Fibroblast of lung (primary cell): ENCODE data around the gene HPSE2.

ENCODE experiments used
- CTCF ChIP-seq, 2 donors: IDR thresholded peaks in 1 of 2; conservative IDR thresholded peaks in 1 of 2; 1 replicate in 1 of 2; 2 replicates in 1 of 2; pipeline ENCODE4 v1.5.1; 2011 to 2012; ENCODE audit warnings: low read length in 2 of 2, control low read depth in 1 of 2, inconsistent platforms in 1 of 2, low read depth in 1 of 2, mild to moderate bottlenecking in 1 of 2
- EZH2 ChIP-seq: IDR thresholded peaks from 2 replicates; pipeline ENCODE4 v1.5.1; 2012; ENCODE audit warnings: low read length, control low read depth, mild to moderate bottlenecking; ENCODE audit errors: missing control alignments

GRCh38 chr10:98713586-98713985, 522.1 kb downstream of the HPSE2 start:
- TF ChIP-seq CTCF (conservative IDR thresholded peaks at IDR 0.05 in 1 of 2, IDR thresholded peaks at IDR 0.05 in 1 of 2; ENCODE audit: low read depth in 1 of 2, low read length in 2 of 2) = no peak
- no peak for TF ChIP-seq EZH2
